Ammon's horn (tissue), 1 donor: ENCODE results near the gene LMTK2.
A peak's percentile ranks its signal among the peaks of the same experiment; 100 is the strongest.

Source experiments
- DNase-seq: peaks from one replicate; pipeline ENCODE4 v3.0.0-alpha.2; 2016; ENCODE audit warnings: low spot score

Gene LMTK2

GRCh38 chr7:98106647-98107312, at the start of gene LMTK2:
TSS of gene LMTK2 (plus strand) at chr7:98106862. CDS start at chr7:98107178, 316 bp downstream.
- DNase-seq: peak; percentile 97

- no peak for DNase-seq
Observed at GRCh38 chr7:98057157-98057556, 49.5 kb upstream of the LMTK2 start.

GRCh38 chr7:98058186-98058585, 48.5 kb upstream of the LMTK2 start:
- no peak for DNase-seq

- no peak for DNase-seq
Observed at GRCh38 chr7:98064233-98064632, 42.4 kb upstream of the LMTK2 start.

GRCh38 chr7:98066208-98066607, 40.5 kb upstream of the LMTK2 start:
- DNase-seq: no peak

- no peak for DNase-seq
Observed at GRCh38 chr7:98066934-98067507, 39.6 kb upstream of the LMTK2 start.

GRCh38 chr7:98073047-98073446, 33.6 kb upstream of the LMTK2 start:
- no peak for DNase-seq

- DNase-seq: no peak
Observed at GRCh38 chr7:98075801-98076200, 30.9 kb upstream of the LMTK2 start.

GRCh38 chr7:98077762-98078161, 28.9 kb upstream of the LMTK2 start:
- no peak for DNase-seq

- no peak for DNase-seq
Observed at GRCh38 chr7:98078197-98078870, 28.3 kb upstream of the LMTK2 start.

- DNase-seq: peak; percentile 53
Observed at GRCh38 chr7:98079891-98080648, 26.6 kb upstream of the LMTK2 start.

- no peak for DNase-seq
Observed at GRCh38 chr7:98081319-98081718, 25.3 kb upstream of the LMTK2 start.

- no peak for DNase-seq
Observed at GRCh38 chr7:98084631-98085030, 22.0 kb upstream of the LMTK2 start.

- no peak for DNase-seq
Observed at GRCh38 chr7:98085674-98086073, 21.0 kb upstream of the LMTK2 start.

- DNase-seq: no peak
Observed at GRCh38 chr7:98086281-98086718, 20.4 kb upstream of the LMTK2 start.

GRCh38 chr7:98088109-98088508, 18.6 kb upstream of the LMTK2 start:
- no peak for DNase-seq

- DNase-seq: no peak
Observed at GRCh38 chr7:98090116-98090515, 16.5 kb upstream of the LMTK2 start.

- DNase-seq: no peak
Observed at GRCh38 chr7:98091061-98091460, 15.6 kb upstream of the LMTK2 start.

GRCh38 chr7:98091523-98091922, 15.1 kb upstream of the LMTK2 start:
- DNase-seq: no peak

- DNase-seq: no peak
Observed at GRCh38 chr7:98097042-98097645, 9.5 kb upstream of the LMTK2 start.

- DNase-seq: no peak
Observed at GRCh38 chr7:98100088-98100487, 6.6 kb upstream of the LMTK2 start.

GRCh38 chr7:98102170-98102569, 4.5 kb upstream of the LMTK2 start:
- no peak for DNase-seq
